Measurements from ENCODE around the gene STK40. TPM values are rescaled to one million over a fixed set of nuclear protein-coding genes. Genes with fewer than 3 reads are reported as not detected.
A peak's percentile ranks its signal among the peaks of the same experiment; 100 is the strongest.

The STK40 gene
- total and polyA plus RNA-seq, 9 of the 15 experiments (the other 6 are each of a cell fraction or from before 2014, with no cell fraction given), result 0.69 to 94.3 (median 39.1) TPM

- Histone ChIP-seq H3K27me3 (ENCODE audit: control insufficient read depth in 2 of 2, insufficient read depth in 2 of 2, low read length in 2 of 2) (no peaks in the 10 kb centered on the region), H3K4me1 (replicated peaks in 1 of 2; ENCODE audit: control insufficient read depth in 2 of 2, insufficient read depth in 2 of 2, low read length in 2 of 2) (peaks cover 10 to 23% of the 10 kb centered on the region in 2 experiments), H3K9me3 (replicated peaks; ENCODE audit: control insufficient read depth, insufficient read depth, low read depth, low read length) (no peaks in the 10 kb centered on the region), H4K20me1 (replicated peaks; ENCODE audit: control insufficient read depth, insufficient read depth, low read length) (no peaks in the 10 kb centered on the region), H3K79me2 (ENCODE audit: control insufficient read depth, insufficient read depth, low read length) (no peaks in the 10 kb centered on the region), H3K4me3 (no peak overlapping the region), H3K4me2 (ENCODE audit: insufficient read depth, low read length) (no peak overlapping the region), H3K36me3 (ENCODE audit: control insufficient read depth, insufficient read depth, low read length) (no peaks in the 10 kb centered on the region), H3K9ac (ENCODE audit: insufficient read depth in 1 of 2, low read depth in 2 of 2, low read length in 2 of 2) (no peak overlapping the region), H3K9me1 (ENCODE audit: control insufficient read depth, insufficient read depth, low read length) (no peaks in the 10 kb centered on the region), H3K27ac (ENCODE audit: extremely low read depth, low read depth, low read length) (no peak overlapping the region), H2AFZ (ENCODE audit: low read depth, low read length) (no peak overlapping the region)
- intact Hi-C loops (cut with micrococcal nuclease), result loop anchor here (10.0 kb wide), 1 partner anchor 445 kb away; the partner anchor contains the start of gene AGO1
- no TSS peak for BruUV-seq (replicated peaks)
- FAIRE-seq, result no peak
- WGBS (ENCODE audit: insufficient coverage, low coverage, missing lambda C conversion rate), result 90% methylated on average over 9 of the region's 9 CpGs
- POLR2A ChIA-PET, result interaction anchor here (1.1 kb wide), 1 partner anchor 22 kb away, joined by 3 read pairs; no protein-coding TSS in a partner anchor
- ATAC-seq, result no peak
- TF ChIP-seq KLF1 (tag; IDR thresholded peaks at IDR 0.05), result no peak
- DNase-seq (ENCODE audit: extremely low read depth in 1 of 4, low spot score in 3 of 4), result no peak
- in situ Hi-C loops (cut with MboI), result no loop called here
- CTCF ChIA-PET (ENCODE audit: low intra/inter-chr PET ratio), result no interaction called here
Observed at GRCh38 chr1:36329817-36330216, 55.9 kb downstream of the STK40 start.

GRCh38 chr1:36328713-36329112, 57.0 kb downstream of the STK40 start:
- POLR2A ChIA-PET, result interaction anchor here (1.1 kb wide), 1 partner anchor 23 kb away, joined by 3 read pairs; no protein-coding TSS in a partner anchor
- DNase-seq (ENCODE audit: extremely low read depth in 1 of 4, low spot score in 3 of 4), result peak in 2 of 4 experiments; percentile 44 to 64
- TF ChIP-seq FOXM1 (IDR thresholded peaks at IDR 0.05; ENCODE audit: low read depth) (no peak), FOXM1 (CRISPR knock-in tag; IDR thresholded peaks at IDR 0.05; ENCODE audit: low read depth) (no peak), DPF2 (IDR thresholded peaks at IDR 0.05) (no peak), ZNF431 (CRISPR knock-in tag; IDR thresholded peaks at IDR 0.05) (no peak), USF1 (CRISPR knock-in tag; IDR thresholded peaks at IDR 0.05) (0 out of 2 replicates have a peak, but pooled peaks have one; percentile 12), CLOCK (CRISPR knock-in tag; IDR thresholded peaks at IDR 0.05; ENCODE audit: borderline replicate concordance) (no peak), RBFOX2 (IDR thresholded peaks at IDR 0.05; ENCODE audit: low read depth, low read length) (no peak), NFIX (CRISPR knock-in tag; IDR thresholded peaks at IDR 0.05; ENCODE audit: low read depth) (peak; percentile 97), BMI1 (IDR thresholded peaks at IDR 0.05; ENCODE audit: low read length) (no peak), KLF1 (tag; IDR thresholded peaks at IDR 0.05) (0 out of 2 replicates have a peak, but pooled peaks have one; percentile 36), RAD21 (CRISPR knock-in tag; conservative IDR thresholded peaks at IDR 0.05 in 1 of 2, IDR thresholded peaks at IDR 0.05 in 1 of 2) (peak in 1 of 2 experiments; percentile 32; a peak in 2 of 4 replicates), ZNF121 (CRISPR knock-in tag; conservative IDR thresholded peaks at IDR 0.05) (no peak)

More at GRCh38 chr1:36328713-36329112, 57.0 kb downstream of the STK40 start:
- H3K36me3 ChIP-seq (ENCODE audit: control insufficient read depth, insufficient read depth, low read length), result no peaks in the 10 kb centered on the region
- H3K9ac ChIP-seq (ENCODE audit: insufficient read depth in 1 of 2, low read depth in 2 of 2, low read length in 2 of 2), result peak overlapping the region in 1 of 2 experiments; percentile 59; a peak in 1 of 4 replicates
- WGBS (ENCODE audit: insufficient coverage, low coverage, missing lambda C conversion rate), result 62% methylated on average over 6 of the region's 6 CpGs
- CTCF ChIA-PET (ENCODE audit: low intra/inter-chr PET ratio), result no interaction called here
- H3K4me1 ChIP-seq (replicated peaks in 1 of 2; ENCODE audit: control insufficient read depth in 2 of 2, insufficient read depth in 2 of 2, low read length in 2 of 2), result peaks cover 21 to 31% of the 10 kb centered on the region in 2 experiments
- no peaks in the 10 kb centered on the region for H4K20me1 ChIP-seq (replicated peaks; ENCODE audit: control insufficient read depth, insufficient read depth, low read length)
- H3K79me2 ChIP-seq (ENCODE audit: control insufficient read depth, insufficient read depth, low read length), result no peaks in the 10 kb centered on the region
- no peak overlapping the region for H3K27ac ChIP-seq (ENCODE audit: extremely low read depth, low read depth, low read length)
- FAIRE-seq (peak; percentile 73), ATAC-seq (peak; percentile 42)
- H3K4me3 ChIP-seq, result no peak overlapping the region
- no peaks in the 10 kb centered on the region for H3K9me3 ChIP-seq (replicated peaks; ENCODE audit: control insufficient read depth, insufficient read depth, low read depth, low read length)
- H3K9me1 ChIP-seq (ENCODE audit: control insufficient read depth, insufficient read depth, low read length), result no peaks in the 10 kb centered on the region
- no peak overlapping the region for H3K4me2 ChIP-seq (ENCODE audit: insufficient read depth, low read length)
- in situ Hi-C loops (cut with MboI), result no loop called here
- peak overlapping the region; percentile 20; the same call in 1 of the 2 replicates for H2AFZ ChIP-seq (ENCODE audit: low read depth, low read length)
- no peaks in the 10 kb centered on the region for H3K27me3 ChIP-seq (ENCODE audit: control insufficient read depth in 2 of 2, insufficient read depth in 2 of 2, low read length in 2 of 2)
- BruUV-seq (replicated peaks), result no TSS peak
- intact Hi-C loops (cut with micrococcal nuclease), result loop anchor here (10.0 kb wide), 1 partner anchor 444 kb away; the partner anchor contains the start of gene AGO1
